Measurements from ENCODE around the gene LRP1B.

DNA sequence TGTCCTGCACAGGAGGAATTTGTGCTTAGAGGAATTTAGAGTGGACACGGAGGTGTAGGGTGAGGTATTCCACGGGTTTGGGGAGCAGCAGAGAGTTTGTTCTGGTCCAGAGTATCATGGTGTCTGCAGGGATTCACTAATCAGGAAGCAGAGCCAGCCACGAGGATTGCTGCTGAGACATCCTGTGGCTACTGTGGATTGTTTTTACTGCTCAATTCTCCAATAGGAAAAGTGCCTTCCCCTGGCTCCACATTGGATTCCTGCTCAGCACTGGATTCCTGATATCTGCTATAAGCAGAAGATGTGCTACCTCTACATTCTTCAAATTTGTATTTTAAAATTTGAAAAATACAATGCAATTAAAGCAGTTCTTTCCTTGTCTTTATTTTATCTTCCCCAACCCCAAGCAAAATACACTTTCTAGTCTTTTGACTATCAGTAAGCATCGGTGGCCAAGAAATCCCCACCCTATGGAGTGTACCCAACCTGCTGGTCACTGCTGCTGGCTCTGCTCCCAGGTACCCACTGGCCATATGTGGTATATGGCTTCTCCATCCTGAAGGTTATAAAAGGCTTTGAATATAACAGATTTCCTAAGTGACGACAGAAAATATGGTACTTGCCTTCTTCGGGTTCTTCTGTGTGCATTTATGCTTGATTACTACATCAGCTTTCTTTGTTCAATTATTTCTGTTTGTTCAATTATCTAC, 1947.6 kb downstream of the LRP1B start:
- TF ChIP-seq, protein P1, sequence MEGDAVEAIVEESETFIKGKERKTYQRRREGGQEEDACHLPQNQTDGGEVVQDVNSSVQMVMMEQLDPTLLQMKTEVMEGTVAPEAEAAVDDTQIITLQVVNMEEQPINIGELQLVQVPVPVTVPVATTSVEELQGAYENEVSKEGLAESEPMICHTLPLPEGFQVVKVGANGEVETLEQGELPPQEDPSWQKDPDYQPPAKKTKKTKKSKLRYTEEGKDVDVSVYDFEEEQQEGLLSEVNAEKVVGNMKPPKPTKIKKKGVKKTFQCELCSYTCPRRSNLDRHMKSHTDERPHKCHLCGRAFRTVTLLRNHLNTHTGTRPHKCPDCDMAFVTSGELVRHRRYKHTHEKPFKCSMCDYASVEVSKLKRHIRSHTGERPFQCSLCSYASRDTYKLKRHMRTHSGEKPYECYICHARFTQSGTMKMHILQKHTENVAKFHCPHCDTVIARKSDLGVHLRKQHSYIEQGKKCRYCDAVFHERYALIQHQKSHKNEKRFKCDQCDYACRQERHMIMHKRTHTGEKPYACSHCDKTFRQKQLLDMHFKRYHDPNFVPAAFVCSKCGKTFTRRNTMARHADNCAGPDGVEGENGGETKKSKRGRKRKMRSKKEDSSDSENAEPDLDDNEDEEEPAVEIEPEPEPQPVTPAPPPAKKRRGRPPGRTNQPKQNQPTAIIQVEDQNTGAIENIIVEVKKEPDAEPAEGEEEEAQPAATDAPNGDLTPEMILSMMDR (IDR thresholded peaks at IDR 0.05; ENCODE audit: low read depth, low read length, poor library complexity, severe bottlenecking), result no peak
- TF ChIP-seq EZH2phosphoT487 (IDR thresholded peaks at IDR 0.05; ENCODE audit: borderline replicate concordance, low read length), result no peak
